Type B pancreatic cell (in vitro differentiated cells): ENCODE measurements around the gene SLFN12. TPM values are rescaled to one million over a fixed set of nuclear protein-coding genes. Genes with fewer than 3 reads are reported as not detected.
A peak's percentile ranks its signal among the peaks of the same experiment; 100 is the strongest.

ENCODE experiments used
- DNase-seq: peaks from one replicate; pipeline ENCODE4 v3.0.0; 2021; ENCODE audit warnings: mixed read lengths; ENCODE audit not compliant: unreplicated experiment; ENCODE audit errors: extremely low spot score
- H3K27ac Mint-ChIP-seq: 2 replicates; pipeline ENCODE4 v1.8.0; 2021; ENCODE audit warnings: mild to moderate bottlenecking, mixed read lengths
- H3K27me3 Mint-ChIP-seq: 2 replicates; pipeline ENCODE4 v1.8.0; 2021; ENCODE audit warnings: mixed read lengths
- H3K36me3 Mint-ChIP-seq: 2 replicates; pipeline ENCODE4 v1.8.0; 2021; ENCODE audit warnings: mixed read lengths
- H3K4me1 Mint-ChIP-seq: one replicate; pipeline ENCODE4 v1.8.0; 2021; ENCODE audit warnings: mixed read lengths; ENCODE audit not compliant: unreplicated experiment
- H3K4me3 Mint-ChIP-seq: 2 replicates; pipeline ENCODE4 v1.8.0; 2021; ENCODE audit warnings: mild to moderate bottlenecking, mixed read lengths
- H3K9me3 Mint-ChIP-seq: 2 replicates; pipeline ENCODE4 v1.8.0; 2021; ENCODE audit warnings: mixed read lengths
- total RNA-seq: library from RNA; stranded (reverse); gene quantifications from 2 replicates; pipeline ENCODE4 v1.2.1, GENCODE V29; 2021; ENCODE audit warnings: low replicate concordance
- TF ChIP-seq, protein P1 (sequence below): fragments of 200-600 bp; sonication (generic); conservative IDR thresholded peaks from 2 replicates; pipeline ENCODE4 v1.5.0; 2021; ENCODE audit warnings: antibody characterized with exemption, mild to moderate bottlenecking

Gene SLFN12
- total RNA-seq, 1 donor from 2014 or later, result 6.6 TPM

DNA sequence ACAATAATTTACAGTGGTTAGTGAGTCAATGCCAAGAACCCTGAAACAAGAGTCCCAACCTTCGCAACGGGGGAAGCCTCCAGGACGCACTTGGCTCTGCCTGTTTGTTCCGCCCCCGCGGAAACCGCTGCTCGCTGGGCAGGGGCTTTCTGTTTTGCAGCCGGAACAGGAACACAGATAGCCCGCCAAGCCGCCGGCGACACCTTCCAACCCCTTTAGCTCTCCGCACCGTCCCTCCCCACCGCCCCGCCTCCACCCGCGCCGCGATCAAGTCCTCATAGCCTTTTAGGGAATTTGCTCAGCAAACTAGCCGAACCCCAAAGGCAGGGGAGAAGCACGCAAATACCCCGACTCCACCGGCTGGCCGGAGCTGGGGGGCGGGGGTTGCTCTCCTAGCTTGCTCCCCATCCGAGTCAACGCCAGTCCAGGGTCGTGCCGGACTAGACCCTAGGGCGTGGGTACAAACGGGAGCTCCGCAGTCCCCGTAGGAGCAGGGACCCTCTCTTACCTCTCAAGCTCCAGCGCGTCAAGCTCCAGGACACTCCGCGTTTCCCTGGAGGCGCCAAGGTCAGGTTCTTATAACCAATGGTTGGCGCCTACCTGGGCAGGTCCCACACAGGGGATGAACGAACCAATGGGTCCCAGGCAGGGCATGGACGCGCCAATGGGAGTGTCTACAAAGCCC is 16.1 kb upstream of the SLFN12 start, which contains the start of gene SLFN13:
TSS of gene SLFN13 (minus strand) at position 553 of the 685 bp plus-strand sequence. CDS start 3,086 bp downstream, outside the sequence.
- Mint-ChIP-seq H3K4me1 (peaks cover 4% of the 10 kb centered on the region), H3K9me3 (no peaks in the 10 kb centered on the region), H3K4me3 (peak within 1 kb of the TSS; percentile 87), H3K27me3 (peaks cover 55% of the 10 kb centered on the region), H3K27ac (peak within 1 kb of the TSS; percentile 63), H3K36me3 (no peaks in the 10 kb centered on the region)
- TF ChIP-seq, protein P1, sequence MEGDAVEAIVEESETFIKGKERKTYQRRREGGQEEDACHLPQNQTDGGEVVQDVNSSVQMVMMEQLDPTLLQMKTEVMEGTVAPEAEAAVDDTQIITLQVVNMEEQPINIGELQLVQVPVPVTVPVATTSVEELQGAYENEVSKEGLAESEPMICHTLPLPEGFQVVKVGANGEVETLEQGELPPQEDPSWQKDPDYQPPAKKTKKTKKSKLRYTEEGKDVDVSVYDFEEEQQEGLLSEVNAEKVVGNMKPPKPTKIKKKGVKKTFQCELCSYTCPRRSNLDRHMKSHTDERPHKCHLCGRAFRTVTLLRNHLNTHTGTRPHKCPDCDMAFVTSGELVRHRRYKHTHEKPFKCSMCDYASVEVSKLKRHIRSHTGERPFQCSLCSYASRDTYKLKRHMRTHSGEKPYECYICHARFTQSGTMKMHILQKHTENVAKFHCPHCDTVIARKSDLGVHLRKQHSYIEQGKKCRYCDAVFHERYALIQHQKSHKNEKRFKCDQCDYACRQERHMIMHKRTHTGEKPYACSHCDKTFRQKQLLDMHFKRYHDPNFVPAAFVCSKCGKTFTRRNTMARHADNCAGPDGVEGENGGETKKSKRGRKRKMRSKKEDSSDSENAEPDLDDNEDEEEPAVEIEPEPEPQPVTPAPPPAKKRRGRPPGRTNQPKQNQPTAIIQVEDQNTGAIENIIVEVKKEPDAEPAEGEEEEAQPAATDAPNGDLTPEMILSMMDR, result no peak
- DNase-seq, result no peak

DNA sequence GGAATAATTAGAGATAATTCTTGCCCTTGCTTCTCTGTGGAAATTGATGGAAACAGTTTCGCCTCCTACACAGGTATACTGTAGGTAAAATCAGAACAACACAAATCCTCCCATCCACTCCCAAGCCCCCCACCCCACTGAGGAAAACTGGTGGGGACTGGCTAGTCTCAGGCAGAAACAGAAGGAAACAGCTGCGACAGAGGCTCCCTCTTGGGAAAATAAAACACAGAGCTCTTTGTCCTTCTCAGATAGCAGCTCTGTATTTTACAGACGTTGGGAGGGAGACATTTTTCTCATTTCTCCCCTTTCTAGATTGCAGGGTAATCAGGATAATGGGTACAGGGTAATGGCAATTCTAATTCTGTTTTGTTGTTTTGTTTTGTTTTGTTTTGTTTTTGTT is 15.2 kb upstream of the SLFN12 start:
- H3K4me1 Mint-ChIP-seq, result peaks cover 4% of the 10 kb centered on the region
- peaks cover 47% of the 10 kb centered on the region for H3K27me3 Mint-ChIP-seq
- H3K4me3 Mint-ChIP-seq, result peak overlapping the region; percentile 87
- peak overlapping the region; percentile 63 for H3K27ac Mint-ChIP-seq
- H3K36me3 Mint-ChIP-seq, result no peaks in the 10 kb centered on the region
- TF ChIP-seq, protein P1, result no peak
- no peaks in the 10 kb centered on the region for H3K9me3 Mint-ChIP-seq
- DNase-seq, result no peak

DNA sequence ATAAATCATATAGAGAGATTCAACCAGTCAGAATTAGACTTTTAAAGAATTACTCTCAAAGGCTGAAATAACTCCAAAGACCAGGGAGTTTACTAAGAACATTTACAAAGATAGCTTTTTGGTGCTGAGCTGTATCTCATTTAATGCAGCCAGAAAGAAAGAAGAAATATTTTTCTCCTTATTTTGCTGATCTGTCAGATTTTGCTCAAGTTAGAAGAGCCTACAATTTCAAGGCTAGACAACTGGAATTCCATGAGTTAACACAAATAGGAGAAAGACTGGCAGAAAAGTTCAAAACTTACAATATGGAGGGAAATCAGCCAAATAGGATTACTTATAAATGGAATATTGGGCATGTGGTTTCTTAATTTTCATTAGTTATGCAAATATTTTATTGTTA is 6.1 kb upstream of the SLFN12 start:
- TF ChIP-seq, protein P1, result no peak
- Mint-ChIP-seq H3K27me3 (no peaks in the 10 kb centered on the region), H3K36me3 (no peaks in the 10 kb centered on the region), H3K9me3 (peaks cover 3% of the 10 kb centered on the region), H3K27ac (no peak overlapping the region), H3K4me1 (peaks cover 9% of the 10 kb centered on the region), H3K4me3 (no peak overlapping the region)
- no peak for DNase-seq

DNA sequence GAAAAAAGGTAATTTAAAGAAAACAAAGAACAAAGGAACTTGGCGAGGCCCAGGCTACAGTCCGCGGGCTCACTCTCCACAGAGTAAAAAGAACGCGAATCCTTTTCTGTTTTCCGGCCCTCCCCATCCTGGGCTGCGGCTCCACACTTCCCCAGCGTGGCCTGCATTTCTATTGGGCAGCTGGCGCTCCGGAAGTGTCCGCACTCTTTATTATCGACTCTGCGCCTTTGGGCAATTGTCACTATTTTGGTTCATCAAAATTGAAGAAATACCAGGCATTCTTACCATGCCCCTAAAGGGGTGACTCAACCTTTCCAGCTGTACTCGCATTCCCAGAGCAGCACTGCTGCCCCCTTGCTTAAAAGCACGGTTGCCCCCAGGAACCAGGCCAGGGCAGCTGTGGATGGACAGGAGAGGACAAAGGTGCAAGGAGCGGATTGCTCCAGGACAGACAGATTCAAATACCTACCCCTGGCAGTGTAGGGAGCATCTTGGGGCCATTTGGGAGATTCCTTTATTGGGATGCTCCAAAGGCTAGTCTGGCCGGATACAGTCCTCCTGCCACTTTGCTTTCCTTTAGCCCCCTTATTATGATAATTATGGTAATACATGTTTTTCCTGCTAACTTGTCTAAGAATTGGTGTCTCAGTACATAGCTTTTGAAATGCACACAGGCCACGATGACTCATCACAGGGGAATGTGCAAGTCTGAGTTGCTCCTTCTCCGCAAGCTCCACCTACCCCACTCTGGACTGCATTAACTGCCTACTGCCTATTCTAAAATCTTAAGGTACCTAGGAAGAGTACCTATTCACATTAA is 985 bp upstream of the SLFN12 start:
- peaks cover 13% of the 10 kb centered on the region for H3K4me1 Mint-ChIP-seq
- H3K27me3 Mint-ChIP-seq, result no peaks in the 10 kb centered on the region
- H3K4me3 Mint-ChIP-seq, result peak overlapping the region; percentile 88
- TF ChIP-seq, protein P1, result no peak
- no peaks in the 10 kb centered on the region for H3K36me3 Mint-ChIP-seq
- peaks cover 5% of the 10 kb centered on the region for H3K9me3 Mint-ChIP-seq
- peak overlapping the region; percentile 88 for H3K27ac Mint-ChIP-seq
- DNase-seq, result no peak

DNA sequence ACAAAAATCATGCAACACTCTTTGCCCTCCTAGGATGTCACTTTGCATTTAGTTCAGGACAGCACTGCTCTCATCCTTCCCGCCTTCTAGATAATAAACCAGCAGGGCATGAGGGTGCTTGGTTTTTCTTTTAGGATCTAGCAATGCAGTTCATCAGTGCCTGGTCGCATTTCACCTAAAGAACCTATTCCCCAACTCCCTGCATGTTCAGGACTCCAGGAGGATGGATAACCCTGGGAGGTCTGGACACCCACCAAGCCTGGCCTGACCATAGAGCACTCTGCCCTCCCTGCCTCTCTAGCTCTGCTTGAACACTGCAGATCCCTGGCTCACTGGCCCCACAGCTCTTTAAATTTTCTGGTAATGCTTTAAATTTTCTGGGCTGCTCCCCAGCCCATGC is 2.6 kb downstream of the SLFN12 start:
- TF ChIP-seq, protein P1, result no peak
- Mint-ChIP-seq H3K4me3 (no peak overlapping the region), H3K27me3 (peaks cover 3% of the 10 kb centered on the region), H3K4me1 (peaks cover 11% of the 10 kb centered on the region), H3K27ac (no peak overlapping the region), H3K9me3 (peaks cover 11% of the 10 kb centered on the region), H3K36me3 (no peaks in the 10 kb centered on the region)
- no peak for DNase-seq
